Right lobe of liver (tissue), 4 donors: ENCODE data around the gene OPCML.

ENCODE experiments used
- CTCF ChIP-seq, 4 donors: fragments of 200-600 bp in 3 of 4; fragments of 450-650 bp in 1 of 4; IDR thresholded peaks; one replicate each; pipeline versions ENCODE4 v1.5.1 to v1.8.0; 2016 to 2022; ENCODE audit warnings: antibody characterized with exemption in 4 of 4, mild to moderate bottlenecking in 2 of 4
- POLR2A ChIP-seq: fragments of 450-650 bp; IDR thresholded peaks from one replicate; pipeline ENCODE4 v1.6.1; 2017; ENCODE audit warnings: antibody characterized with exemption, mild to moderate bottlenecking
- donor health status: DM: no; HTN: no; CAD: no.
- donor health status: DM: no; HTN: no; CAD: no.
- donor health status: DM: no; HTN: yes; CAD: no.

GRCh38 chr11:133207995-133208394 lies 324.3 kb downstream of the OPCML start:
- TF ChIP-seq CTCF (IDR thresholded peaks at IDR 0.05) (no peak), POLR2A (no peak)
